ENCODE measurements around the gene GOLGA7B.
A peak's percentile ranks its signal among the peaks of the same experiment; 100 is the strongest.

The GOLGA7B gene

DNA sequence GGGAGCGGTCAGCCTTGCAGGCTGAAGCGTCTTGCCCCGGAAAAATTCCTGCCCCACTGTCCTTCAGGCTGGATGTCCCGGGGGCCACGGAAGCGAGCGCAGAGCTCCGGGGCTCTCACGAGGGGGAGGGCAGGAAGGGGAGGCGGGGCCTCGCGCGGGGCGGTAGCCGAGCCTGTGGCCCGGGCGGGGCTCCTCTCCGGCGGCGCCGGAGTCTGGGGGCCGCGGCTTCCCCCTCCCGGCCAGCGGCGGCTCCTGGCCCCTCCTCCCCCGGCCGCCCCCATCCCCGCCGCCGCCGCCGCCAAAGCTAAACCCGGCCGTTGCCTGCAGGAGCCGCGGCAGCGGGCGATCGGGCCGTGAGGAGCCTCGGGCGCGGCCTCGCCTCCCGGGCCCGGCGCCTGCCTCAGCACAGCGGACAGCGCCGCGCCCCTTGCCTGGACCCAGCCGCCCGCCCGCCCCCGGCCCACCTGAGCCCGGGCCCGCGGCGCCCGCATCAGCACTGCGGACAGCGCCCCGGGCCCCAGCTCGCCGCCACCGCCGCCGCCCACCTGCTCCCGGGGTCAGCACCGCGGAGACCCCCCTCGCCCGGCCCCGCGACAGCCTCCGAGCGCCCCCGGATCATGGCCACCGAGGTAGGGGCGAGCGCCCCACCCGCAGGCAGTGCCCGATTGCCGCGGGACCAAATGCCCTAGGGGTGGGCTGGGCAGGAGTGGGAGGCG lies at the start of gene GOLGA7B:
GOLGA7B (plus strand) TSS at position 157 of the 716 bp plus-strand sequence; CDS start at position 618, 461 bp downstream.
- Histone ChIP-seq H3K9ac (ENCODE audit: low read depth in 1 of 2, low read length in 2 of 2) (no peak within 1 kb of the TSS), H3K9me3 (ENCODE audit: control insufficient read depth in 2 of 2, low read length in 2 of 2) (no peaks in the 10 kb centered on the region), H3K27me3 (ENCODE audit: control insufficient read depth in 2 of 2, insufficient read depth in 2 of 2, low read length in 2 of 2) (peaks cover 11 to 17% of the 10 kb centered on the region in 2 donors), H3K36me3 (ENCODE audit: control insufficient read depth in 2 of 2, insufficient read depth in 2 of 2, low read length in 2 of 2) (no peaks in the 10 kb centered on the region), H3K27ac (ENCODE audit: low read depth in 2 of 2, low read length in 2 of 2) (peak within 1 kb of the TSS in 1 of 2 donors; percentile 1), H3K4me3 (ENCODE audit: low read length in 2 of 2) (peak within 1 kb of the TSS; percentile 55 to 62), H3K4me1 (ENCODE audit: control insufficient read depth in 2 of 2, insufficient read depth in 2 of 2, low read length in 2 of 2) (peaks cover 2 to 4% of the 10 kb centered on the region in 2 donors)

- H3K9me3 ChIP-seq (ENCODE audit: control insufficient read depth in 2 of 2, low read length in 2 of 2), result peaks cover 0 to 3% of the 10 kb centered on the region in 2 donors
- no peak overlapping the region for H3K4me3 ChIP-seq (ENCODE audit: low read length in 2 of 2)
- no peaks in the 10 kb centered on the region for H3K4me1 ChIP-seq (ENCODE audit: control insufficient read depth in 2 of 2, insufficient read depth in 2 of 2, low read length in 2 of 2)
- H3K27ac ChIP-seq (ENCODE audit: low read depth in 2 of 2, low read length in 2 of 2), result no peak overlapping the region
- H3K9ac ChIP-seq (ENCODE audit: low read depth in 1 of 2, low read length in 2 of 2), result no peak overlapping the region
- peaks cover 0 to 2% of the 10 kb centered on the region in 2 donors for H3K27me3 ChIP-seq (ENCODE audit: control insufficient read depth in 2 of 2, insufficient read depth in 2 of 2, low read length in 2 of 2)
- no peaks in the 10 kb centered on the region for H3K36me3 ChIP-seq (ENCODE audit: control insufficient read depth in 2 of 2, insufficient read depth in 2 of 2, low read length in 2 of 2)
Measured at GRCh38 chr10:97800474-97800873, 49.2 kb upstream of the GOLGA7B start.

DNA sequence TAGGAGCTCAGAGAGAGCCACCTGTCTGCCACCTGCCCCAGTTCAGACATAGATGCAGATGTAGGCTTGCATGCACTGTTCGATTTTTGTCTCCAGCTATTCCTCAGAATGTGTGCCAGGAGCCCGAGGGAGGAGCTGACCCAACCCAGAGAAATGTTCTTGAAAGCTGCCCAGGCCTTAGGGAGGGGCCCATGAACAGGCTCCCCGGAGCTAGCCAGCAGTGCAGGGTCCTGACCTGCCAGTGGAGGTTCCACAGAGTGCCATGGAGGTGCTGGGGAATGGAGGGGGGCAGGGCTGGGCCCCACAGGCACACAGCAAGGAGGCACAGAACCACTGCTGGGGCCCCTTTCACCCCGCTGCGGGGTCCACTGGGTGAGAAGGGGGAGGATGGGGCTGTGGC lies 48.2 kb upstream of the GOLGA7B start:
- peaks cover 0 to 2% of the 10 kb centered on the region in 2 donors for H3K27me3 ChIP-seq (ENCODE audit: control insufficient read depth in 2 of 2, insufficient read depth in 2 of 2, low read length in 2 of 2)
- no peak overlapping the region for H3K4me3 ChIP-seq (ENCODE audit: low read length in 2 of 2)
- H3K36me3 ChIP-seq (ENCODE audit: control insufficient read depth in 2 of 2, insufficient read depth in 2 of 2, low read length in 2 of 2), result no peaks in the 10 kb centered on the region
- no peak overlapping the region for H3K27ac ChIP-seq (ENCODE audit: low read depth in 2 of 2, low read length in 2 of 2)
- H3K9ac ChIP-seq (ENCODE audit: low read depth in 1 of 2, low read length in 2 of 2), result no peak overlapping the region
- H3K9me3 ChIP-seq (ENCODE audit: control insufficient read depth in 2 of 2, low read length in 2 of 2), result peaks cover 0 to 3% of the 10 kb centered on the region in 2 donors
- H3K4me1 ChIP-seq (ENCODE audit: control insufficient read depth in 2 of 2, insufficient read depth in 2 of 2, low read length in 2 of 2), result no peaks in the 10 kb centered on the region

DNA sequence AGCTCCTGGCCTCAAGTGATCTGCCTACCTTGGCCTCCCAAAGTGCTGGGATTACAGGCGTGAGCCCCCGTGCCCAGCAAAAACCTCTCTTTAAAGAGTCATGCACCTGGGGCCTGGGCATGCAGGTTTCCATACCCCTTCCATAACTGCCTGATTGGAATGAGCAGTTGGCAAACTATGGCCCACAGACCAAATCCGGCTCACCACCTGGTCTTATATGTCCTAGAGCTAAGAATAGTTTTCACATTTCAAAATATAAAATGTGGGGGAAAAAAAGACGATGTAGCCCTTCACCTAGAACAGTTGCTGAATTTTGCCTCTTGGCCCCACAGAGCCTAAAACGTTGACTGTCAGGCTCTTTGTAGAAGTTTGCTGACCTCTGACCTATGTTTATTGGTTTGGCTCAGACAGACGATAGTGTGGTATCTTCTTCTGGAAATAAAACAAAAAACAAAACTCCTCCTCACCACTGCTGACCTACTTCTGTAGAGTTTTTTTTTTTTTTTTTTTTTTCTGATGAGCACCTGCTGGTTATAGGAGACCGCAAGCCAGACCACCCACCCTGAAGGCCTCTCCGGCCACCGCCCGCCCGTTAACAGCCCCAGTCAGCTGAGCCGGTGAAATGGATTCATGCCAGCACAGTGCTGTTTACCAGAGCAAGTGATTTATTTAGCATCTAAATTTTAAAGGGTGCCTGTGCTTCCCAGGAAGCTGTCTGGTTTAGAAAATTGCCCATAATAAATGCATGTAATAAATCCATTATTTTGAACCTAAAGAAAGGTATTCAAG lies 44.4 kb upstream of the GOLGA7B start:
- Histone ChIP-seq H3K4me3 (ENCODE audit: low read length in 2 of 2) (no peak overlapping the region), H3K9ac (ENCODE audit: low read depth in 1 of 2, low read length in 2 of 2) (no peak overlapping the region), H3K9me3 (ENCODE audit: control insufficient read depth in 2 of 2, low read length in 2 of 2) (no peaks in the 10 kb centered on the region), H3K27ac (ENCODE audit: low read depth in 2 of 2, low read length in 2 of 2) (no peak overlapping the region), H3K27me3 (ENCODE audit: control insufficient read depth in 2 of 2, insufficient read depth in 2 of 2, low read length in 2 of 2) (peaks cover 0 to 2% of the 10 kb centered on the region in 2 donors), H3K36me3 (ENCODE audit: control insufficient read depth in 2 of 2, insufficient read depth in 2 of 2, low read length in 2 of 2) (no peaks in the 10 kb centered on the region), H3K4me1 (ENCODE audit: control insufficient read depth in 2 of 2, insufficient read depth in 2 of 2, low read length in 2 of 2) (no peaks in the 10 kb centered on the region)

DNA sequence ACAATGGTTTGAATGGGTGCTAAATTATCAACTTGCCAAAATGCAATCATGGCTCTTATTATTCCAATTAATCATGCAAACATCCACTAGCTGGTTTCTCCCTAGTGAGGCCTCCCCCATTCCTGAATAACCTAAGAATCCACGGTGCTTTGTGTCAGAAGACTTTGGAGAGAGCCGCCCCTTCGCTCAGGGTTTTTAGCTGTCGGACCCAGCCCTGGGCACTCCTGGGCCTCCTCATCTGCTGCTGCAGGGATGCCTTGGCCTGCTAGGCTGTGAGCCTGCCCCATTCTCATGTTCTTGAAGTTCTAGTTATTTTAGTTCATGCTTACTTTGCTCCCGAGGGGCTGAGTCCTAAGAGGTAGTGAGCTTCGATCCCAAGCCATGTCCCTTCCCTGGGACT lies 43.7 kb upstream of the GOLGA7B start:
- no peaks in the 10 kb centered on the region for H3K36me3 ChIP-seq (ENCODE audit: control insufficient read depth in 2 of 2, insufficient read depth in 2 of 2, low read length in 2 of 2)
- peaks cover 0 to 2% of the 10 kb centered on the region in 2 donors for H3K27me3 ChIP-seq (ENCODE audit: control insufficient read depth in 2 of 2, insufficient read depth in 2 of 2, low read length in 2 of 2)
- H3K9ac ChIP-seq (ENCODE audit: low read depth in 1 of 2, low read length in 2 of 2), result no peak overlapping the region
- no peaks in the 10 kb centered on the region for H3K9me3 ChIP-seq (ENCODE audit: control insufficient read depth in 2 of 2, low read length in 2 of 2)
- no peak overlapping the region for H3K4me3 ChIP-seq (ENCODE audit: low read length in 2 of 2)
- no peak overlapping the region for H3K27ac ChIP-seq (ENCODE audit: low read depth in 2 of 2, low read length in 2 of 2)
- H3K4me1 ChIP-seq (ENCODE audit: control insufficient read depth in 2 of 2, insufficient read depth in 2 of 2, low read length in 2 of 2), result no peaks in the 10 kb centered on the region

DNA sequence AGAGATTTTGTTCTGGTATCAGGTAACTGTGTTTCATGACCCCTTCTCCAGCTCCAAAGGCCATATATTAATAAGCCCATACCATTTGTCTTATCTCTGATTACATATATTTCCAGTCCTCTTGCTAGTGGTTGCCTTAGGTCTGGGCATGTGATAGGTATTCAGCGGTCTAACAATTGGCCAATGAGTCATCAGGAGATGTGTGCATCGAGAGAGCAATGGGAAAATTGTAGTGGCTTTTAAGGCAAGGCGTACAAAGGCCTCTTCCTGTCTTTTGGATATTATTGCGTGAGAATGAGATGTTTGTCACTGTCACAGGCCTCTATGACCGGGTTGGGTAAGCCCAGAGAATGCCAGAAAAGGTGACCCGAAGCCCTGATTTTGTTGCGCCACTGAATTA lies 39.2 kb upstream of the GOLGA7B start:
- H3K9me3 ChIP-seq (ENCODE audit: control insufficient read depth in 2 of 2, low read length in 2 of 2), result no peaks in the 10 kb centered on the region
- no peak overlapping the region for H3K4me3 ChIP-seq (ENCODE audit: low read length in 2 of 2)
- no peak overlapping the region for H3K27ac ChIP-seq (ENCODE audit: low read depth in 2 of 2, low read length in 2 of 2)
- H3K9ac ChIP-seq (ENCODE audit: low read depth in 1 of 2, low read length in 2 of 2), result no peak overlapping the region
- H3K4me1 ChIP-seq (ENCODE audit: control insufficient read depth in 2 of 2, insufficient read depth in 2 of 2, low read length in 2 of 2), result no peaks in the 10 kb centered on the region
- no peaks in the 10 kb centered on the region for H3K27me3 ChIP-seq (ENCODE audit: control insufficient read depth in 2 of 2, insufficient read depth in 2 of 2, low read length in 2 of 2)
- no peaks in the 10 kb centered on the region for H3K36me3 ChIP-seq (ENCODE audit: control insufficient read depth in 2 of 2, insufficient read depth in 2 of 2, low read length in 2 of 2)

DNA sequence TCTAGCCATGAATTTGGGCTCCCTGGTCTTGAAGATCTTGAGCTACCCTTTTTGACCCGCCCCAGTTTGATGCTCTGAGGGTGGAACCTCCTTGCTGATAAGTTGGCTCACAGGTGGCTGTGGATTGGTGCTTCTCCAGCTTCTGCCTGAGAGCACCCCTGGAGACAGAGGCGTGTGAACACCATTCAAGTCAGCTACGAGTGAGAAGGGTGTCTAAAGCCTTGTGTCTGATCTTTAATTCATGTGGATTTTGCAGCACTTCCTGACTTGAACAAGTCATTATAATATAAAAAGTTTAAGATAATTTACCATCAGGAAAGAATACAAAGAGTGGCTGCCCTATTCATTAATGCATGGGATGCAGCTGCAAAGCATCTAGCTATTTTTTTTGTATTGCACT lies 37.7 kb upstream of the GOLGA7B start:
- H3K9me3 ChIP-seq (ENCODE audit: control insufficient read depth in 2 of 2, low read length in 2 of 2), result no peaks in the 10 kb centered on the region
- H3K36me3 ChIP-seq (ENCODE audit: control insufficient read depth in 2 of 2, insufficient read depth in 2 of 2, low read length in 2 of 2), result no peaks in the 10 kb centered on the region
- H3K4me1 ChIP-seq (ENCODE audit: control insufficient read depth in 2 of 2, insufficient read depth in 2 of 2, low read length in 2 of 2), result no peaks in the 10 kb centered on the region
- no peak overlapping the region for H3K27ac ChIP-seq (ENCODE audit: low read depth in 2 of 2, low read length in 2 of 2)
- peaks cover 0 to 2% of the 10 kb centered on the region in 2 donors for H3K27me3 ChIP-seq (ENCODE audit: control insufficient read depth in 2 of 2, insufficient read depth in 2 of 2, low read length in 2 of 2)
- no peak overlapping the region for H3K4me3 ChIP-seq (ENCODE audit: low read length in 2 of 2)
- no peak overlapping the region for H3K9ac ChIP-seq (ENCODE audit: low read depth in 1 of 2, low read length in 2 of 2)

- H3K36me3 ChIP-seq (ENCODE audit: control insufficient read depth in 2 of 2, insufficient read depth in 2 of 2, low read length in 2 of 2), result no peaks in the 10 kb centered on the region
- H3K27me3 ChIP-seq (ENCODE audit: control insufficient read depth in 2 of 2, insufficient read depth in 2 of 2, low read length in 2 of 2), result peaks cover 0 to 2% of the 10 kb centered on the region in 2 donors
- H3K27ac ChIP-seq (ENCODE audit: low read depth in 2 of 2, low read length in 2 of 2), result no peak overlapping the region
- H3K4me1 ChIP-seq (ENCODE audit: control insufficient read depth in 2 of 2, insufficient read depth in 2 of 2, low read length in 2 of 2), result no peaks in the 10 kb centered on the region
- no peak overlapping the region for H3K9ac ChIP-seq (ENCODE audit: low read depth in 1 of 2, low read length in 2 of 2)
- H3K9me3 ChIP-seq (ENCODE audit: control insufficient read depth in 2 of 2, low read length in 2 of 2), result no peaks in the 10 kb centered on the region
- H3K4me3 ChIP-seq (ENCODE audit: low read length in 2 of 2), result no peak overlapping the region
Measured at GRCh38 chr10:97812696-97813095, 36.9 kb upstream of the GOLGA7B start.

- Histone ChIP-seq H3K27ac (ENCODE audit: low read depth in 2 of 2, low read length in 2 of 2) (no peak overlapping the region), H3K4me3 (ENCODE audit: low read length in 2 of 2) (no peak overlapping the region), H3K9me3 (ENCODE audit: control insufficient read depth in 2 of 2, low read length in 2 of 2) (no peaks in the 10 kb centered on the region), H3K36me3 (ENCODE audit: control insufficient read depth in 2 of 2, insufficient read depth in 2 of 2, low read length in 2 of 2) (no peaks in the 10 kb centered on the region), H3K9ac (ENCODE audit: low read depth in 1 of 2, low read length in 2 of 2) (no peak overlapping the region), H3K4me1 (ENCODE audit: control insufficient read depth in 2 of 2, insufficient read depth in 2 of 2, low read length in 2 of 2) (no peaks in the 10 kb centered on the region), H3K27me3 (ENCODE audit: control insufficient read depth in 2 of 2, insufficient read depth in 2 of 2, low read length in 2 of 2) (peaks cover 0 to 2% of the 10 kb centered on the region in 2 donors)
Measured at GRCh38 chr10:97813311-97813710, 36.3 kb upstream of the GOLGA7B start.

DNA sequence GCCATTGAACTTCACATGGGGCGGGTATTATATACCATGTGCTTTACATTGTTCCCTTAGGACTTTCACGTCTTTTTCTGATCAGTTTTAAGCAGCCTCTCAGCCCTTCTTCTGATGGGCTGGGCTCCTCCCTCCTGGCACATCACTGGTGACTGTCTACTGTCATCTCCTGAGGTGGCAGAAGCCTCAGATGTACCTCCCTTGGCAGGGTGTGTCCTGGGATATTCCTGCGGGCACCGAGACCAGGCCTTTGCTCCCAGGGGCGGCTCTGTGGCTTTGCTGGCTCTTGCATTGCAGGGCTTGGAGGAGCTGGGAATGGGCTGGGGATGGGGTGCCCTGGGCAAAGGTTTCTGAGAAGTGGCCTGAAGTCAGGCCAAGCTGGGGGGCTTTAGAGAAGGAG lies 34.6 kb upstream of the GOLGA7B start:
- Histone ChIP-seq H3K9ac (ENCODE audit: low read depth in 1 of 2, low read length in 2 of 2) (no peak overlapping the region), H3K36me3 (ENCODE audit: control insufficient read depth in 2 of 2, insufficient read depth in 2 of 2, low read length in 2 of 2) (no peaks in the 10 kb centered on the region), H3K27ac (ENCODE audit: low read depth in 2 of 2, low read length in 2 of 2) (no peak overlapping the region), H3K4me3 (ENCODE audit: low read length in 2 of 2) (no peak overlapping the region), H3K9me3 (ENCODE audit: control insufficient read depth in 2 of 2, low read length in 2 of 2) (no peaks in the 10 kb centered on the region), H3K27me3 (ENCODE audit: control insufficient read depth in 2 of 2, insufficient read depth in 2 of 2, low read length in 2 of 2) (peaks cover 0 to 2% of the 10 kb centered on the region in 2 donors), H3K4me1 (ENCODE audit: control insufficient read depth in 2 of 2, insufficient read depth in 2 of 2, low read length in 2 of 2) (no peaks in the 10 kb centered on the region)
